Measurements from ENCODE around the gene PECR. TPM values are rescaled to one million over a fixed set of nuclear protein-coding genes. Genes with fewer than 3 reads are reported as not detected.

Gene PECR
- total RNA-seq, 1 donor: 10.1 TPM

GRCh38 chr2:216023055-216023648, 58.5 kb downstream of the PECR start:
- Histone ChIP-seq H3K79me2 (ENCODE audit: insufficient read depth, low read length) (no peaks in the 10 kb centered on the region), H2AFZ (ENCODE audit: low read length) (no peak overlapping the region), H3K9me3 (ENCODE audit: low read depth, low read length) (no peaks in the 10 kb centered on the region), H4K20me1 (ENCODE audit: insufficient read depth, low read length) (no peaks in the 10 kb centered on the region), H3K27ac (ENCODE audit: low read depth, low read length) (no peak overlapping the region), H3K4me2 (ENCODE audit: insufficient read depth, low read length) (no peak overlapping the region), H3K4me1 (ENCODE audit: insufficient read depth, low read length) (no peaks in the 10 kb centered on the region), H3K36me3 (ENCODE audit: insufficient read depth, low read length) (no peaks in the 10 kb centered on the region), H3K27me3 (ENCODE audit: insufficient read depth, low read length) (no peaks in the 10 kb centered on the region), H3K4me3 (ENCODE audit: insufficient read depth, low read length) (no peak overlapping the region)
- TF ChIP-seq, protein P1, sequence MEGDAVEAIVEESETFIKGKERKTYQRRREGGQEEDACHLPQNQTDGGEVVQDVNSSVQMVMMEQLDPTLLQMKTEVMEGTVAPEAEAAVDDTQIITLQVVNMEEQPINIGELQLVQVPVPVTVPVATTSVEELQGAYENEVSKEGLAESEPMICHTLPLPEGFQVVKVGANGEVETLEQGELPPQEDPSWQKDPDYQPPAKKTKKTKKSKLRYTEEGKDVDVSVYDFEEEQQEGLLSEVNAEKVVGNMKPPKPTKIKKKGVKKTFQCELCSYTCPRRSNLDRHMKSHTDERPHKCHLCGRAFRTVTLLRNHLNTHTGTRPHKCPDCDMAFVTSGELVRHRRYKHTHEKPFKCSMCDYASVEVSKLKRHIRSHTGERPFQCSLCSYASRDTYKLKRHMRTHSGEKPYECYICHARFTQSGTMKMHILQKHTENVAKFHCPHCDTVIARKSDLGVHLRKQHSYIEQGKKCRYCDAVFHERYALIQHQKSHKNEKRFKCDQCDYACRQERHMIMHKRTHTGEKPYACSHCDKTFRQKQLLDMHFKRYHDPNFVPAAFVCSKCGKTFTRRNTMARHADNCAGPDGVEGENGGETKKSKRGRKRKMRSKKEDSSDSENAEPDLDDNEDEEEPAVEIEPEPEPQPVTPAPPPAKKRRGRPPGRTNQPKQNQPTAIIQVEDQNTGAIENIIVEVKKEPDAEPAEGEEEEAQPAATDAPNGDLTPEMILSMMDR (IDR thresholded peaks at IDR 0.05; ENCODE audit: extremely low read depth, low read depth, low read length): peak; percentile 77
- peak; percentile 89 for DNase-seq (ENCODE audit: insufficient read length, low spot score, missing footprints)

- H3K9me3 ChIP-seq (ENCODE audit: low read depth, low read length): no peaks in the 10 kb centered on the region
- H2AFZ ChIP-seq (ENCODE audit: low read length): no peak overlapping the region
- no peaks in the 10 kb centered on the region for H3K4me1 ChIP-seq (ENCODE audit: insufficient read depth, low read length)
- no peak for DNase-seq (ENCODE audit: insufficient read length, low spot score, missing footprints)
- no peaks in the 10 kb centered on the region for H3K36me3 ChIP-seq (ENCODE audit: insufficient read depth, low read length)
- no peak overlapping the region for H3K27ac ChIP-seq (ENCODE audit: low read depth, low read length)
- no peaks in the 10 kb centered on the region for H4K20me1 ChIP-seq (ENCODE audit: insufficient read depth, low read length)
- H3K27me3 ChIP-seq (ENCODE audit: insufficient read depth, low read length): no peaks in the 10 kb centered on the region
- no peak overlapping the region for H3K4me2 ChIP-seq (ENCODE audit: insufficient read depth, low read length)
- TF ChIP-seq, protein P1 (IDR thresholded peaks at IDR 0.05; ENCODE audit: extremely low read depth, low read depth, low read length): no peak
- no peak overlapping the region for H3K4me3 ChIP-seq (ENCODE audit: insufficient read depth, low read length)
- H3K79me2 ChIP-seq (ENCODE audit: insufficient read depth, low read length): no peaks in the 10 kb centered on the region
Observed at GRCh38 chr2:216021768-216022565, 59.6 kb downstream of the PECR start.

DNA sequence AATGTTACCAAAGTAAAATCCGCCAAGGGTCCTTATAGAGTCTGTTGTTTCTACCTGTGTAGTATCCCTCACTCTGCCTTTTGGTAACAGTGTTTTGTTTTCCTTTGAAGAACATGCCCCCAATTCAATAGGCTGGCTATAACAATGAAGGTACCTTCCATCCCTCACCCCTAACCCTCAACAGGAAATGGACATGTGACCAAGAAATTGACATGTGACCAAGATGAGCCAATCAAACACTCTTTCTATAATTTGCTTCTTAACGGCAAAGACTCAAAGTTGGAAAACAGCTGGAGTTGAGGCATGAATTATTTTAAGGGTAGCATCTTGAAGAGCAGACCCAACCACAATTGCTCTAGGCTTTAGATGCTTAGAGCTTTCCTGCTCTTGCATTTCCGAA, 62.9 kb downstream of the PECR start:
- H4K20me1 ChIP-seq (ENCODE audit: insufficient read depth, low read length): no peaks in the 10 kb centered on the region
- TF ChIP-seq, protein P1 (IDR thresholded peaks at IDR 0.05; ENCODE audit: extremely low read depth, low read depth, low read length): no peak
- H3K4me3 ChIP-seq (ENCODE audit: insufficient read depth, low read length): no peak overlapping the region
- DNase-seq (ENCODE audit: insufficient read length, low spot score, missing footprints): no peak
- H3K79me2 ChIP-seq (ENCODE audit: insufficient read depth, low read length): no peaks in the 10 kb centered on the region
- H2AFZ ChIP-seq (ENCODE audit: low read length): no peak overlapping the region
- no peaks in the 10 kb centered on the region for H3K27me3 ChIP-seq (ENCODE audit: insufficient read depth, low read length)
- H3K9me3 ChIP-seq (ENCODE audit: low read depth, low read length): no peaks in the 10 kb centered on the region
- peaks cover 4% of the 10 kb centered on the region for H3K4me1 ChIP-seq (ENCODE audit: insufficient read depth, low read length)
- no peaks in the 10 kb centered on the region for H3K36me3 ChIP-seq (ENCODE audit: insufficient read depth, low read length)
- H3K4me2 ChIP-seq (ENCODE audit: insufficient read depth, low read length): no peak overlapping the region
- H3K27ac ChIP-seq (ENCODE audit: low read depth, low read length): no peak overlapping the region

GRCh38 chr2:216017365-216017764, 64.2 kb downstream of the PECR start:
- no peak overlapping the region for H3K4me3 ChIP-seq (ENCODE audit: insufficient read depth, low read length)
- H3K27me3 ChIP-seq (ENCODE audit: insufficient read depth, low read length): no peaks in the 10 kb centered on the region
- H3K4me1 ChIP-seq (ENCODE audit: insufficient read depth, low read length): peaks cover 10% of the 10 kb centered on the region
- H2AFZ ChIP-seq (ENCODE audit: low read length): no peak overlapping the region
- H3K4me2 ChIP-seq (ENCODE audit: insufficient read depth, low read length): no peak overlapping the region
- no peak overlapping the region for H3K27ac ChIP-seq (ENCODE audit: low read depth, low read length)
- DNase-seq (ENCODE audit: insufficient read length, low spot score, missing footprints): peak; percentile 39
- no peaks in the 10 kb centered on the region for H3K79me2 ChIP-seq (ENCODE audit: insufficient read depth, low read length)
- no peaks in the 10 kb centered on the region for H3K36me3 ChIP-seq (ENCODE audit: insufficient read depth, low read length)
- TF ChIP-seq, protein P1 (IDR thresholded peaks at IDR 0.05; ENCODE audit: extremely low read depth, low read depth, low read length): no peak
- H4K20me1 ChIP-seq (ENCODE audit: insufficient read depth, low read length): no peaks in the 10 kb centered on the region
- no peaks in the 10 kb centered on the region for H3K9me3 ChIP-seq (ENCODE audit: low read depth, low read length)
